GM18951 (cell line): Measurements from ENCODE around the gene COL5A3.

Experiments
- POLR2A ChIP-seq: IDR thresholded peaks from 4 replicates; pipeline ENCODE4 v1.6.1; 2011; ENCODE audit warnings: mild to moderate bottlenecking; ENCODE audit not compliant: insufficient read length, insufficient read depth; ENCODE audit errors: extremely low read depth
- in situ Hi-C: fragments of 300-500 bp; cut with MboI; formaldehyde crosslinking; loops from one replicate; pipeline ENCODE4 v1.12.0; 2022; ENCODE audit warnings: low sequenced_read_pairs, mixed read lengths, inconsistent platforms; ENCODE audit not compliant: unreplicated experiment

The COL5A3 gene

DNA sequence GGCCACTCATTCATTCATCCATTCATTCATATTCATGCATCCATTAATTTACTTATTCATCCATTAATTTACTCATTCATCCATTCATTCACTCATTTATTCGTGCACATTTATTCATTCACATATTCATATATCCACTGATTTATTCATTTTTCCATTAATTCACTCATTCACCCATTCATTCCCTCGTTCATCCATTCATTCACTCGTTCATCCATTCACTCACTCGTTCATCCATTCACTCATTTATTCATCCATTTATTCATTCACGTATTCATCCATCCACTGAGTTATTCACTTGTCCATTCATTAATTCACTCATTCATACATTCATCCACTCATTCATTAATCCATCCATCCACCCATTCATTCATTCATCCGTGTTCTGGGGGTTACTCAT is 38.2 kb downstream of the COL5A3 start:
- in situ Hi-C loops: no loop called here
- TF ChIP-seq POLR2A: no peak

DNA sequence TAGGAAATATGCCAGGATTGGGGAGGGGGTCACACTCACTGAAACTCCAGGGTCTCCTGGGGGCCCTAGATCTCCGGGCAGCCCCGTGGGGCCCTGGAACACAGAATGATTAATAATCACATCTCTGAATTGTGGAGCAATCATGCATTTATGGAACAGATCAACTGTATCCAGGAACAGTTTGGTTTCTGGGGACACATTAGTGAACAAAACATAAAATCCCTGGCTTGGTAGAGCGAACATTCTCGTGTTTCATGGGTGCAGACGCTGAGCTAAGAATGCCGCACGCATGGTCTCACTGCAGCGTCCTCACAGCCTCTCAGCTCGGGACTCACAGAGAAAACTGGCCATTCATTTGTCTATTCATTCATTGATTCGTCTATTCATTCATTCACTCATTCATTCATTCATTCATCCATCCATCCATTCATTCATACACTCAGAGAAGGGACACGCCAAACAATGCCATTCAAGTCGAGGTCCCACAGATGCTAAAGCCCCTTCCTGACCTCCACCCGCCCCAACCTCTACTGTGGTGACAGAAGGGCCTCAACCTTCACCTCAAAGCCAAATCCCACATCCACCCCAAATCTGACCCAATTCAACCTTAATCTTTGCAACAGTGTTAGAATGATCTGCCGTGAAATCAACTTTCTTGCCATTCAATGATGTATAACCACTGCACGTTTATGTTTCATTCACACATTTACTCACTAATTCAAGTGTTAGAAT is 39.0 kb downstream of the COL5A3 start:
- in situ Hi-C loops: no loop called here
- no peak for TF ChIP-seq POLR2A

DNA sequence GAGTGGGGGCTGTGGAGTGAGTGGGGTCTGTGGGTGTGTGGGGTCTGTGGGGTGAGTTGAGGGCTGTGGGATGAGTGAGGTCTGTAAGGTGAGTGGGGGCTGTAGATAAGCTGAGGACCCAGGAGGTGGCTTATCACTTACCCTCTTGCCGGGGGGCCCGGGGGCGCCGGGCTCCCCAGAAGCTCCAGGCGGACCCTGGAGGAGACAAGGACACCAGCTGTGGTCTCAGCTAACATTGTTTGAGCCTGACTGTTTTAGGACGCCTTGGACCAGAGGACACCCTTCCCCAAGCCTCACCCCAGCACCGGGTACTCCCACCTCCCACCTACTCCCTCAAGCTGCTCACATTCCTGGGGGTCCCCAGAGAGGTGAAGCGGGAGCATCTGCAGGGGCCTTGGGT is 39.8 kb downstream of the COL5A3 start:
- in situ Hi-C loops: no loop called here
- TF ChIP-seq POLR2A: no peak

DNA sequence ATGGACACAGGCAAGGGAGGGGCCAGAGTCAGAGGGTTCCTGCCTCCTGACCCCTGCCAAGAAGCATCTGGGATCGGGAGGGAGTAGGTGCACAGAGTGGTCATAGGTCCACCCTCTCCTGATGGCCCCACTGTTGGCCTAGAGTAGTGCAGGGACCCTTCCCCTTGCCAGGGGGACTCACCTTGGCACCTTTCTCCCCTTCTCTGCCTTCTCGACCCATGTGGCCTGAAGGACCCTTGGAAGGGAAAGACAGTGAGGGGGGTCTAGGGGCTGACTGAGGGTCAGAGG is 40.7 kb downstream of the COL5A3 start:
- no peak for TF ChIP-seq POLR2A
- in situ Hi-C loops: no loop called here

DNA sequence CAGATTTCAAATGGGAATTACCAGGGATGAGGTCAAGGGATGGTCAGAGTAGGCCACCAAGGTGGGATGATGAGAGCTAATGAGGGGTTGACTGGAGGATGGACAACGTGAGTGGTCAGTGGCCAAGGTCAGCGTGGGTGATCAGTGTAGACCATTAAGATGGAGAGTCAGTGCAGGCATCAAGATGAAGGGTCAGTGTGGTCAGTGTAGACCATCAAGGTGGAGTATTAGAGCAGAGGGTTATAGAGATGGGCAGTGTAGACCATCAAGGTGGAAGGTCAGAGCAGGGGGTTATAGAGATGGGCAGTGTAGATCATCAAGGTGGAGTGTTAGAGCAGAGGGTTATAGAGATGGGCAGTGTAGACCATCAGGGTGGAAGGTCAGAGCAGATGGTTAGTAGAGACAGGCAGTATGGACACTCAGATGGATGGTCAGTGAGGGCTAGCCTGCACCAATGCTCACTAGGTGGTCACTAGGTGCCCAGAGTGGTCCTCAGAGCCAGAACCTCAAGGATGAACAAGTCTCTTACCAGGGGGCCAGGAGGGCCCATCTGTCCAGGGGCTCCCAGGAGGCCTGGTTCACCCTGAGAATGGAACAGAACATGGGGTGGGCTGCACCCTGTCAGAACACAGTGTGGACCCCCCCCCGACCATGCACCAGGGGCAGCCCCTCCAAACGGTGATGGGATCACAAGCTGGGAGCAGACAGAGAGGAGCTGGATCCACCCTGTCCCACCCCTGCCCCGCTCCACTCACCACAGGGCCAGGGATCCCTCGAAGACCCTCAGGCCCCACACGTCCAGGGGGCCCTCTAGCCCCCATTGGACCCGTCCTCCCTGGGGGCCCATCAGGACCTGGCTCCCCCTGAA is 41.2 kb downstream of the COL5A3 start:
- no peak for TF ChIP-seq POLR2A

DNA sequence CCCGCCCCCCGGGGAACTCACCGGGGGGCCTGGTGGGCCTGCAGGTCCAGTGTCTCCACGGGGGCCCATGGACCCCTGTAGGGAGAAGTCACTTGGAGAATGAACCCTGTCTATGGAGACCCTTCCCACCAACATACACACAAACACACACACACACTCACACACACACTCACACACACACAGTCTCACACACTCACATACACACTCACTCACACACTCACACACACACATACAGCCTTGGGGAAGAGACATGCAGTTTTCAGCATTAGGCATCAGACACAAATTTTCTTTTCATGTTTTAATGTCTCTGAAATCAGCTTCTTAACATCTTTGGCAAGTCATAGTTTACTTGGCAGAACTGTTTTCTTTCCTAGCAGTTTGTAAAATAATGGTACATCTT is 43.0 kb downstream of the COL5A3 start:
- TF ChIP-seq POLR2A: no peak
- in situ Hi-C loops: no loop called here

More for the DNA sequence above, 41.2 kb downstream of the COL5A3 start:
- in situ Hi-C loops: no loop called here

DNA sequence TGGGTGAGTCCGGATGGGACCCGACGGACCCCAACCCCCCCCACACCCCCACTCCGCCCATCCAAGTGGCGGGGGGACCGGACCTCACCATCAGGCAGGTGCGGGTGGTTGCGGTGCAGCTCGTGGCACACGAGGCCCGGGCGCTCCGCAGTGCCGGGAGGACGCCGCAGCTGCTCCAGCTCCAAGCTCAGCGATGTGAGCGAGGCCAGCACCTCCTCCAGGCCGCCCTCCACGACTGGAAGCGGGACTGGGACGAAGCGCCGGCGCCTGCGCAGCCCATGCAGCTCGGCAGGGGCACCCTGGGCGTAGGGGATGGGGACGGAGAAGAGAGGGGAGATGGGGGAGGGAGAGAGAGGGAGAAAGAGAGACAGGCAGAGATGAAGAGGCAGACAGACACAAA is 43.9 kb downstream of the COL5A3 start:
- in situ Hi-C loops: no loop called here
- no peak for TF ChIP-seq POLR2A

DNA sequence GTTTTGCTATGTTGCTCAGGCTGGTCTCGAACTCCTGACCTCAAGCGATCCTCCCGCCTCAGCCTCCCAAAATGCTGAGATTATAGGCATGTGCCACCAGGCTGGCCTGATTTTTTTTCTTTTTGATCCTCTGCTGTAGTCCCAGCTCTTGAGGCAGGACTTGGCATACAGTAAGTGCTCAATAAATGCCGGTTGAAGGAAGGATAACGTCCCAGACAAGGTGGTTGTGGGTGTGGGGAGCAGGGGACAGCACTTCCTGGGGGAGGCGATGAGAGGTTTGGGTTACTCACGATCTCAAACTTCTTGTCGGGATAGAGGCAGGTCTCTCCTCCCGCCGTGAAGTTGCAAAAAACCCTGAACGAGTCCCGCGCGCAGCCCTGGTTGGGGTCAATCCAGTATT is 44.3 kb downstream of the COL5A3 start:
- TF ChIP-seq POLR2A: no peak
- in situ Hi-C loops: no loop called here

DNA sequence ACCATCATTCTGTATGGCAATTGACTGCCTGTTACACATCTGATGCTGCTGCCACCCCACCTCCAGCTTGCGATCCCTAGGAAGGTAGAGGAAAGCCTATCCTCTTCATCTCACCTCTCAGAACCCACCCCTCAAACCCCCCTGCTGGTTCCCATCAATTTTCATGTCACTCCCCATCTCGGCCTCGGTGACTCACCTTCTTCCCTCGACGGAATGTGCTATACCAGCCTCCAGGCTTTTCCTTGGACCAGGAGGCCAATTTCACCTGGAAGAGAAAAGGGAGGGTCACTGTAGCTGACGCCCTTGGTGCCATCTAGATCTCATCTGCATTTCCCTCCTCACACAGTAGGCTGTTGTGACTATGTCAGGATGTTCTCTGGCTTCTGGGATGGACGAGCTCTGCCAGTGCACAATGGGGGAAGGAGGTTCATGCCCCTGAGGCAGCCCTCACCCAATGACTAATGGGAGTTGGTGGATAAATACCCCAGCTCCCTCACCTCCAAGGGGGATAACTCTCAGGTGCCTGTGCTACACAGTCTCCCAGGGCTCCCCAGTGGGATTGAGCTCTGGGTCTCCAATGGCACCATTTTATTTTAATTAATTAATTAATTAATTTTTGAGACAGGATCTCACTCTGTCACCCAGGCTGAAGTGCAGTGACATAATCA is 47.5 kb downstream of the COL5A3 start:
- TF ChIP-seq POLR2A: no peak
- in situ Hi-C loops: no loop called here

DNA sequence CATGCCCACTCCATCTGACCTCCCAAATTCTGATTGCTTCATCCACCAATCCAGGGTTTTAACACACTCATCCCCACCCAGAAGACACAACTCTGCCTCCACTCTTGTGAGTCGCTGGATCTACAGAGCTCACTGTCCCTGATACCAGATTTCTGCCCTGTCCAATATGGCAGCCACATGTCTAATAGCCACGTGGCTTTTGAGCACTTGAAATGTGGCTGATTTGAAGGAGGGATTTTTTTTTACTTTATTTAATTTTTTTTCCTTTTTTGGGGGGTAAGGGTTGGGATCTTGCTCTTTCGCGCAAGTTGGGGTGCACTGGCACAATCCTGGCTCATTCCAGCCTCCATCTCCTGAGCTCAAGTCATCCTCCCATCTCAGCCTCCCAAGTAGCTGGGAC is 49.2 kb downstream of the COL5A3 start:
- TF ChIP-seq POLR2A: no peak
- in situ Hi-C loops: no loop called here

DNA sequence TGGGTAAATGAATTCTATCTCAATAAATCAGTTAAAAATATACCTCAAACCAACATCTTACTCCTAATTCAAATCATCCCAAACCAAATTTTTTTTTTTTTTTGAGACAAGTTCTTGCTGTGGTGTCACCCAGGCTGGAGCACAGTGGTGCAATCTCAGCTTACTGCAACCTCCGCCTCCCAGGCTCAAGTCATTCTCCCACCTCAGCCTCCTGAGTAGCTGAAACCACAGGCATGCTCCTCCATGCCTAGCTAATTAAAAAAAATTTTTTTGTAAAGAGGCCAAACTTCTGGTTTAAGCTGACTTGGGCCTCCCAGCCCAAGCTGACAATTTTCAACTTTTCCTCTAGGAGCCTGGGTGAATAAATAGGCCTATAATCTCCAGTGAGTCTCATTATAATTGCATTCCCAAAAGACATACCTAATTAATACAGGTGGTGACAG is 51.9 kb downstream of the COL5A3 start:
- in situ Hi-C loops: no loop called here
- TF ChIP-seq POLR2A: no peak

DNA sequence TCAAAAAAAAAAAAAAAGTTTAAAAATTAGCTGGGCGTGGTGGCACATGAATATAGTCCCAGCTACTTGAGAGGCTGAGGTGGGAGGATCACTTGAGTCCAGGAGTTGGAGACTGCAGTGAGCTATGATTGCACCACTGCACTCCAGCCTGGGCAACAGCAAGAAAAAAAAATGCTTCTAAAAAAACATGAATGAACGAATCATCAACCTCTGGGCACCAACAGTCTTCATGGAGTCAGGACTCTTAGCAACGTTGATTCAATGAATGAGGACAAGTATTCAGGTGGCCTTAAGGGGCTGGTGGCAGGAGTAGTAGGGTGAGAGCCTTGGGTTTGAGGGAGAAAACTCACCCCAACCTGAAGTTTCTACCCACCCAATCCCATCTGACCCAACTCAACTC is 53.3 kb downstream of the COL5A3 start:
- no peak for TF ChIP-seq POLR2A
- in situ Hi-C loops: no loop called here

DNA sequence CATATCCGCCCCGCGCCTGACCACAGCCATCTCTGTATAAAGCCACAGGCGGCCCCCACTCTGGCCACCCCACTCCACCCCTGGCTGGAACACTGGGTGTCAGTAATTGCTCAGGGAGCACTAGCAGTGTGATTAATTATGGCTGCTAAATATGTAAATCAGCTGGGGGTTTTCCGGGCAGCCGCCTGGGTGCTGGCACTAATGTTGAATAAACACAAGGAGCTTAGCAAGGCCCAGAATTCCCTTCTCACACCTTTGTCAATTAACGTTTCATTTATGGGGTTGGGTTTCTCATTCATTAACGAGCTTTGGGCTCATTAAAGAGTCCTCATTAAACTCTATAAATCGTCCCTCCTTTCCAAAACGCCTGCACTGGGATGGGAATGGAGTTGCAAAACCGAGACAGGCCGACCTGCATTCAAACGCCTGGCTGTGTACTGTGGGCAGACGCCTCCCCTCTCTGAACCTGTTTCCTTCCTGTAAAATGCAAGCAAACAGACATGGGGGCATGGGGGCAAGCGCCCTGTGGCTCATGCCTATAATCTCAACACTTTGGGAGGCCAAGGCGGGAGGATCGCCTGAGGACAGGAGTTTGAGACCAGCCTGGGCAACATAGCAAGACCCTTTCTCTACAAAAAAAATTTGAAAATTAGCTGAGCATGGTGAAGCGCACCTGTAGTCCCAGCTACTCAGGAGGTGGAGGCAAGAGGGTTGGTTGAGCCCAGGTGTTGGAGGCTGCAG is 56.3 kb downstream of the COL5A3 start:
- TF ChIP-seq POLR2A: no peak
- in situ Hi-C loops: no loop called here
